PC-9 (cell line): ENCODE measurements around the gene IL4I1. TPM values are rescaled to one million over a fixed set of nuclear protein-coding genes. Genes with fewer than 3 reads are reported as not detected.

Source experiments
- BruUV-seq: library from RNA; stranded (reverse); fragments of 400-500 nt; replicated peaks from 2 replicates; lab custom pipeline; 2021; lab: Mats Ljungman, UMichigan
- CTCF ChIA-PET: fragments of 300-600 bp; sonication (Branson Sonifier 250); formaldehyde crosslinking; loops from one replicate; lab custom pipeline; 2022; ENCODE audit warnings: antibody characterized with exemption; lab: Charles Lee
- POLR2A ChIA-PET: fragments of 300-600 bp; sonication (Branson Sonifier 250); formaldehyde crosslinking; loops from one replicate; lab custom pipeline; 2022; ENCODE audit warnings: antibody characterized with exemption; ENCODE audit not compliant: unreplicated experiment; lab: Charles Lee
- DNase-seq, 2 experiments: peaks; one replicate each; pipeline versions ENCODE4 v3.0.0 to v3.0.0-alpha.2; 2015 to 2022; ENCODE audit warnings: mixed read lengths in 1 of 2
- H2AFZ ChIP-seq: fragments of 200-600 bp; sonication (generic); 2 replicates; pipeline ENCODE4 v1.8.1; 2017; ENCODE audit warnings: antibody characterized with exemption
- H3F3A ChIP-seq: fragments of 200-600 bp; sonication (generic); 2 replicates; pipeline ENCODE4 v1.8.1; 2017; ENCODE audit warnings: antibody characterized with exemption, mild to moderate bottlenecking, low read depth; ENCODE audit not compliant: insufficient read depth
- H3K27ac ChIP-seq: fragments of 200-600 bp; sonication (generic); 2 replicates; pipeline ENCODE4 v1.6.1; 2016; ENCODE audit warnings: mixed run types
- H3K27me3 ChIP-seq: fragments of 200-600 bp; sonication (generic); 2 replicates; pipeline ENCODE4 v1.6.1; 2016; ENCODE audit warnings: low read depth, mixed run types; ENCODE audit not compliant: insufficient read depth
- H3K36me3 ChIP-seq: fragments of 200-600 bp; sonication (generic); 2 replicates; pipeline ENCODE4 v1.6.1; 2016; ENCODE audit warnings: low read depth, mixed run types
- H3K4me1 ChIP-seq: fragments of 200-600 bp; sonication (generic); replicated peaks from 2 replicates; pipeline ENCODE4 v1.6.1; 2016; ENCODE audit warnings: mixed run types; ENCODE audit not compliant: insufficient read depth
- H3K4me2 ChIP-seq: fragments of 200-600 bp; sonication (generic); 2 replicates; pipeline ENCODE4 v1.6.1; 2017; ENCODE audit warnings: mixed run types
- H3K4me3 ChIP-seq: fragments of 200-600 bp; sonication (generic); 2 replicates; pipeline ENCODE4 v1.6.1; 2016; ENCODE audit warnings: mixed run types
- H3K79me2 ChIP-seq: fragments of 200-600 bp; sonication (generic); 2 replicates; pipeline ENCODE4 v1.6.1; 2017; ENCODE audit warnings: low read depth, mixed run types
- H3K9me2 ChIP-seq: fragments of 200-600 bp; sonication (generic); 2 replicates; pipeline ENCODE4 v1.8.1; 2017; ENCODE audit warnings: mild to moderate bottlenecking; ENCODE audit not compliant: insufficient read depth
- H3K9me3 ChIP-seq: fragments of 200-600 bp; sonication (generic); 2 replicates; pipeline ENCODE4 v1.8.1; 2016; ENCODE audit warnings: low read depth; ENCODE audit not compliant: insufficient read depth
- H4K20me1 ChIP-seq: fragments of 200-600 bp; sonication (generic); 2 replicates; pipeline ENCODE4 v1.8.1; 2017; ENCODE audit not compliant: insufficient read depth
- EZH2 ChIP-seq: fragments of 200-600 bp; sonication (generic); IDR thresholded peaks from 2 replicates; pipeline ENCODE4 v1.8.0; 2017; ENCODE audit warnings: antibody characterized with exemption, low read depth
- intact Hi-C: fragments of 100-400 bp; cut with micrococcal nuclease; formaldehyde crosslinking; loops from one replicate; pipeline ENCODE4 v1.10.0; 2022; ENCODE audit not compliant: unreplicated experiment
- total RNA-seq: library from RNA; stranded (reverse); gene quantifications from 2 replicates; pipeline ENCODE4 v1.2.3, GENCODE V29; 2021
- TF ChIP-seq, protein P1 (sequence below): fragments of 200-600 bp; sonication (generic); conservative IDR thresholded peaks from 2 replicates; pipeline ENCODE4 v1.6.1; 2017; ENCODE audit warnings: mixed run types, antibody characterized with exemption, mild to moderate bottlenecking, moderate library complexity

Gene IL4I1
- total RNA-seq, 1 experiment from 2014 or later: not detected

DNA sequence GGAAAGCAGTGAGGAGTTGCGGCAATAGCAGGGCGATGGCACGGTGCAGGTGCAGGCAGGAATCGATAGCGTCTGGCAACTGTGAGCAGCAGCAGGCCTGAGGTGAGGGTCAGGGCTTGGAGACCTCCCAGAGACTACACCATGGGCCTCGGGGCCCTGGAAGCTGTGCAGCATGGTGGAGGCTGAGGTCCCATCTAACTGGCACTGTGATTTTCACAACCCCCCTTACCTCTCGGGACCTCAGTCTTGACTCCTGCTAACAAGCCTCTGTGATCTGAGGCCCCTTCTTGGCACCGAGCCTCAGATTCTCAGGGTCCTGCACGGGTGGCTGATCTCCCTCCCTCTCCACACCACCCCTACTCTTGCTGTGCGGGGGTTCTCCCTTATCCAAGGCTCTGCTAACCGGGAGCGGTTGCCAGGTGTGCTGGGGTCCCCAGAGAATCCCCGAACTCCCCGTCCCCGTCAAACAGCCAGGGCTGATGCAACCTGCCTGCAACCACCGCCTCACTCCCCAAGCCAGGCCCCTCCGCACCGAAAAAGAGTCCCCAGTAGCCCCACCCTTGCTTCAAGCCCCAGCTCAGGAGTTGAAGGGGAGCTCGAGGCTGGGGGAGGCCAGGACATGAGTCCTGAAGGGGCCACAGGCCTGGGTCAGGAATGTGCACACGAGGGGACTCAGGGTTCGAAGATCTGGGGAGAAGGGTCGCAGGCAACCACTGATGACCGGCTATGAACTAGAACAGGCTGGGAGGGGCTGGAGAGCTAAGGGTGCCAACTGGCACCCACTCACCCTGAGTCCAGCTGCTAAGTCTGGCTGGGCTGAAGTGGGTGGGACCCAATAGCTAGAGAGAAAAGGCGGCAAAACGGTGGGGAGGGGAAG is 27.6 kb upstream of the IL4I1 start:
- Histone ChIP-seq H3K79me2 (peaks cover 96% of the 10 kb centered on the region), H4K20me1 (peaks cover 76% of the 10 kb centered on the region), H3F3A (peaks cover 14% of the 10 kb centered on the region), H3K4me2 (no peak overlapping the region), H3K27ac (no peak overlapping the region), H3K9me2 (no peaks in the 10 kb centered on the region), H3K9me3 (no peaks in the 10 kb centered on the region), H3K4me1 (peaks cover 12% of the 10 kb centered on the region), H3K4me3 (no peak overlapping the region), H3K27me3 (no peaks in the 10 kb centered on the region), H2AFZ (no peak overlapping the region), H3K36me3 (peaks cover 33% of the 10 kb centered on the region)
- no peak for DNase-seq
- ChIA-PET POLR2A (no interaction called here), CTCF (no interaction called here)
- no TSS peak for BruUV-seq
- intact Hi-C loops: no loop called here
- TF ChIP-seq EZH2: no peak
- TF ChIP-seq, protein P1, sequence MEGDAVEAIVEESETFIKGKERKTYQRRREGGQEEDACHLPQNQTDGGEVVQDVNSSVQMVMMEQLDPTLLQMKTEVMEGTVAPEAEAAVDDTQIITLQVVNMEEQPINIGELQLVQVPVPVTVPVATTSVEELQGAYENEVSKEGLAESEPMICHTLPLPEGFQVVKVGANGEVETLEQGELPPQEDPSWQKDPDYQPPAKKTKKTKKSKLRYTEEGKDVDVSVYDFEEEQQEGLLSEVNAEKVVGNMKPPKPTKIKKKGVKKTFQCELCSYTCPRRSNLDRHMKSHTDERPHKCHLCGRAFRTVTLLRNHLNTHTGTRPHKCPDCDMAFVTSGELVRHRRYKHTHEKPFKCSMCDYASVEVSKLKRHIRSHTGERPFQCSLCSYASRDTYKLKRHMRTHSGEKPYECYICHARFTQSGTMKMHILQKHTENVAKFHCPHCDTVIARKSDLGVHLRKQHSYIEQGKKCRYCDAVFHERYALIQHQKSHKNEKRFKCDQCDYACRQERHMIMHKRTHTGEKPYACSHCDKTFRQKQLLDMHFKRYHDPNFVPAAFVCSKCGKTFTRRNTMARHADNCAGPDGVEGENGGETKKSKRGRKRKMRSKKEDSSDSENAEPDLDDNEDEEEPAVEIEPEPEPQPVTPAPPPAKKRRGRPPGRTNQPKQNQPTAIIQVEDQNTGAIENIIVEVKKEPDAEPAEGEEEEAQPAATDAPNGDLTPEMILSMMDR: no peak

DNA sequence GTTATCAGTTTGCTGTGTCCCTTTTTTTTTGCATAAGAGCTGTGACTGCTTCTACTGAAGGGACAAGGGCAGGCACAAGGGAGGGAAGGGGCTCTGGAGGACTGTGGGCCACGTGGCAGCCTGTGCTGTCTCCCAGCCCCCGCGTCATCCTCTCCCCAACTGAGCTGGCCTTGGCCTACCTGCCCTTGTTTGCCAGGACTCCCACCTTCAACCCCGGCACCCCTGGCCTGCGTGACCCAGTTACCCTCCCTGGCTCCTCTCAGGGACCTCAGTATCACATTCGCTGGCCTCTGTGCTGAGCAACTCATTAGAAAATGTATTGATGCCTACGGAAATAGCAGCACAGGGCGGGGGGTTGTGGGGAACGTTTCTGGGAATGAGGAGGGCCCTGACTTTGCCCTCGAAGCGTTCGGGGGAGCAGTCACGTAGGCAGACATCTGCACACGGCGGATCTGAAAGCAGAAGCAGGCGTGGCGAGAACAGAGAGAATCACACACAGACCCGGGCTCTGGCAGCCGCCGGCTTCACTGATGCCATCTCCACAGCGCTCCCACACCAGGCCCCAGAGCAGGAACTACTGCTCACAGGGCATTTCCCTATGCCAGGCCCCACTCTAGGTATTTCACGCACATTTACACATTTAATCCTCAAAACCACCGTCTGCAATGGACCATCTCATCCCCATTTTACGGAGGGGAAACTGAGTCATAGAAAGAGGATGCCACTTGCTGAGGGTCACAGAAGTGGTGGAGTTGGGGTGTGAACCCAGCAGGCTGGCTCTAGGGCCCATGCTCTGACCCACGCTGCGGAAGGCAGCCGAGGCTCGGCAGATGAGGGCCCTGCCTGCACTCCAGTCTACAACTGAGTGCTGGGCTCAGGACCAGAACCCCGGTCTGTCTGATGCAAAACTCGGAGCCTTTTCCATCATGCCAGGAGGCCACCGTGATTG is 26.6 kb upstream of the IL4I1 start:
- peaks cover 83% of the 10 kb centered on the region for H4K20me1 ChIP-seq
- peaks cover 92% of the 10 kb centered on the region for H3K79me2 ChIP-seq
- TF ChIP-seq EZH2: no peak
- TF ChIP-seq, protein P1: no peak
- no TSS peak for BruUV-seq
- no peak for DNase-seq
- no peaks in the 10 kb centered on the region for H3K27me3 ChIP-seq
- H3K9me2 ChIP-seq: no peaks in the 10 kb centered on the region
- ChIA-PET POLR2A (no interaction called here), CTCF (no interaction called here)
- no peaks in the 10 kb centered on the region for H3K9me3 ChIP-seq
- H3F3A ChIP-seq: peaks cover 16% of the 10 kb centered on the region
- intact Hi-C loops: no loop called here
- no peak overlapping the region for H3K4me2 ChIP-seq
- peaks cover 35% of the 10 kb centered on the region for H3K36me3 ChIP-seq
- no peak overlapping the region for H2AFZ ChIP-seq
- H3K27ac ChIP-seq: no peak overlapping the region
- no peak overlapping the region for H3K4me3 ChIP-seq
- peaks cover 12% of the 10 kb centered on the region for H3K4me1 ChIP-seq
